NCI-H1105 treated with DMSO at 0.1 percent for 48 hours (cell line): Measurements from ENCODE around the gene LILRA5.
A peak's percentile ranks its signal among the peaks of the same experiment; 100 is the strongest.
"Not testable (repeated sequence)": the region's sequence is repeated elsewhere in the genome, so short reads cannot be mapped to it uniquely, and the experiment has no call there.

Experiments
- DNase-seq: peaks from one replicate; lab custom pipeline; 2025; lab: John Stamatoyannopoulos, UW

The LILRA5 gene

GRCh38 chr19:54273821-54274220 is 39.1 kb downstream of the LILRA5 start:
- no peak for DNase-seq

GRCh38 chr19:54272181-54272580 is 40.8 kb downstream of the LILRA5 start:
- DNase-seq: not testable (repeated sequence)

- not testable (repeated sequence) for DNase-seq
Measured at GRCh38 chr19:54271587-54271986, 41.4 kb downstream of the LILRA5 start.

GRCh38 chr19:54271106-54271505 is 41.9 kb downstream of the LILRA5 start:
- no peak for DNase-seq

GRCh38 chr19:54268936-54269335 is 44.0 kb downstream of the LILRA5 start:
- no peak for DNase-seq

GRCh38 chr19:54266133-54266532 is 46.8 kb downstream of the LILRA5 start:
- peak; percentile 57 for DNase-seq

GRCh38 chr19:54262470-54262869 is 50.5 kb downstream of the LILRA5 start:
- no peak for DNase-seq

- peak; percentile 0 for DNase-seq
Measured at GRCh38 chr19:54262066-54262465, 50.9 kb downstream of the LILRA5 start.

- DNase-seq: no peak
Measured at GRCh38 chr19:54257116-54257480, 55.9 kb downstream of the LILRA5 start, which contains the start of gene LILRB5. Gene LILRB5, minus strand, starts transcription at chr19:54257273. Its CDS starts 80 bp downstream, at chr19:54257193.
